HG03521 (cell line): ENCODE measurements around the gene RAB4A.
"Not testable (repeated sequence)": the region's sequence is repeated elsewhere in the genome, so short reads cannot be mapped to it uniquely, and the experiment has no call there.

Experiments used
- ATAC-seq: cut with Tn5 transposase; IDR thresholded peaks from one replicate; pipeline ENCODE4 v1.9.1; 2021; ENCODE audit warnings: mild to moderate bottlenecking, moderate library complexity; ENCODE audit not compliant: unreplicated experiment

The RAB4A gene

DNA sequence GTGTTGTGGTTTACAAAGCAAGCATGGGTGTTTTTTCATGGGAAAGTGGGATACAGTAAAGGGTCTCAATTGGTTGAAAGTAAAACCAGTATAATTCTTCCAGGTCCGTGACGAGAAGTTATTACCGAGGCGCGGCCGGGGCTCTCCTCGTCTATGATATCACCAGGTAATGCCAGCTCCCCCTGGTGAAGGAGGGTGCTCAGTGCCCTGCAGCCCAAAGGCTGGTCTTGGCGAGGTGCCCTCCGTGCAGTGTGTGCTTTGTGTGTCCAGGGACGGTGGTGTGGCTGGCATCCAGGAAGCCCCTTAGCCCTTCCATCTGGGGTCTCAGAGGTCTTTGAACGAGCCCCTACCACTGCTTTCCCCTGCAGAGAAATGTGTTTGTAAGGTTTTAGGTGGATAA, 24.8 kb downstream of the RAB4A start:
- no peak for ATAC-seq

- no peak for ATAC-seq
Observed at GRCh38 chr1:229296541-229296941, 25.6 kb downstream of the RAB4A start.

- ATAC-seq = no peak
Observed at GRCh38 chr1:229297746-229298145, 26.8 kb downstream of the RAB4A start.

DNA sequence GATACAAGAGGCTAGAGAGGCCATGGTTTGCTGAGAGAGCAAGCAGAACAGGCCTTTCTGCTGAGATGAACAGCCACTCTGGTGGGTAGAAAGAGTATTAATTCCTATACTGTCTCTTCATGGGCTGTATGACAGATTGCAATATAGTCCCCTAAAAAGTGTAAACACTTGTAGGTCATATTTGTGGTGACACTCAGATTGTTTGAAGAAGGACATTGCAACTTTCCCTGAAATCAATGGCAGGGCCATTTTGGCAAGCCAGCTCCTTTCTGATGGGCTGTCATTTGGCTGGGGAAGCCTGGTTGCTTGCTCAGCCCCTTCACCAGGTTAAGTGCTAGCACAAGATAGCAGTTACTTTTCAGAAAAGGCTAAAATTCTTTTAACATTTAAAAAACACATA, 27.5 kb downstream of the RAB4A start:
- ATAC-seq = no peak

DNA sequence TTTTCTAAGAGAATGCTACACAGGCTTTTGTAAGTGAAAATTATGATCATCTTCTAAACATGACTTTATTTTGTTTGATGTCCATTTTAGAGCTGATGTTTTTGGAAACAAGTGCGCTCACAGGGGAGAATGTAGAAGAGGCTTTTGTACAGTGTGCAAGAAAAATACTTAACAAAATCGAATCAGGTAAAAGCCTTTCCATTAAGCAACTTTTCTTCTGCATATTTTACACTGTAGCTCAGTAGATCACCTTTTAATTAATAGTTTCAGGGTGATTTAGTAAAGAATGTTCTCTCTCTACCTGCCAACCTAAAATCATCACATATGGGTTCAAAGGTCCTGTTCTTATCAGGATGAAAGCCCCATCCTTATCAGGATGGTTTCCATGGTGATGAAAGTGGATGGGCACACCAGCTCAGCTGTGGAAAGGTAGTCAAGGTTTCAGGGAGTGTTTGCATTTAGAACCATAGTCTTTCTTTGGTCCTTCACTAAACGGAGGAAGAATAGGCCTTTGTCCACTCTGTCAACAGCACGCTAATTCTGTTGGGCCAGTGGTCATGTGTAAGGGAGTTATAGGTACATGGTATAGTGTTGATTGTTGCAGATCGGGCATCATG, 28.1 kb downstream of the RAB4A start:
- no peak for ATAC-seq

DNA sequence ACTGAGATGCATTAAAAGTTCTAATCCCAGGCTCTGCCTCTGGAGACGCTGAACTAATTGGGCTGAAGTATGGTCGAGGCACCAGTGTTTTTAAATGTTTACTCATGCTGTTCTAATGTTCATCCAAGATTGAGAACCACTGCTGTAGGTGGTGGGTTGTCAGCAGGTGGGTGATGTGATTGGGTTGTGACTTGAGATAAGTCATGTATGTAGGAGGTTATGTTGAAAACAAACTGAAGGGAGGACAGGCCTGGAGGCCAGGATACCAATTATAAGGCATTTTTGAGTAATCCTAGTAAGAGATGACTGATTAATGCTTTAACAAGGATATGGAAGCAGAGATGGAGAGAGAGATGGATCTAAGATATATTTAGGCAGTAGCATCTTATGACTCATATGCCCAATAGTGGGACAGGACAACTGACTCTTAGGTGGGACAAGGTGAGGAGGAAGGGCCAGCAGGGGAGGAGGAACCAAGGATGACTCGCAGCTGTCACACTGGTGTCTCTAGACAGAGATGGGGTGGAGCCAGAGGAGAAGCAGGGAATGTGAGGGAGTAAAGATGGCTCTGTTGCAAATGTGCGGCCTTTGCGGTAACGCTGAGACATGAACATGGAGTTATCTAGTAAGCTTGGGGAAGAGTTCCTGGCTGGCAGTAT, 29.3 kb downstream of the RAB4A start:
- ATAC-seq = no peak

GRCh38 chr1:229302740-229303139, 31.8 kb downstream of the RAB4A start:
- no peak for ATAC-seq

DNA sequence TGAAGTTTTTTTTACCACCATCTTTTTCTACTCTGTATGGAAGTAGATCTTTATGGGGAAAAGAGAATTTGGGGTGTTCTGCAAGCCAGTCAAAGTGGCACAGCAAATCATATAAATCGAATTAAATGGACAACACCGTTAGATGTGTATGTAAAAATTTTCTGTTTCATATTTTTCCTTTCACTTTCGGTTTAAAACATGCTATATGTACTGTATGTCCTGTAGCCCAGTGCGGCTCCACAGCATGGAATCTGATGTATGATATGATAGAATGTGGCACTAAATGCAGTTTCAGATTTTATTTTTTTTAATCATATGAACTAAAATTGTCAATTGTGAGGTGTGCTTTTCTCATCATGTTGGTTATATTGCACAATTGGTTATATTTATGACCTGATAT, 32.9 kb downstream of the RAB4A start:
- no peak for ATAC-seq

DNA sequence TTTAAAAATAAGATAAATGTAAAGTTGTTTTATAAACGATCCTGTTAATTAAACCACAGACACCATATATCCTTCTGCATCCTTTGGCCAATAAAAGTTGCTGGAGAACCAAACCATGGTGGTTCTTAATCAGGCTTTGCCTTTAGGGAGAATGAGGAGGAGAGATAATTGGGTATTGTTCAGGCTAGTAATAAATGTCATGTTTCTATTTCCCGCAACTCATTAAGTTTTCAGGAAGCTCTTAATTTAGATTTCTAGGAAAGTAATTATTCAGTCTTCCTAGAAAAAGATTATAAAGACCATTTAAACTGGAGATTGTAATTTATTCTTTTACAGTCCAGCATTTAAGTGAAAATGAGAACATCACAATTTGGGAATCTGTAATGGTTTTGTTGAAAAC, 34.5 kb downstream of the RAB4A start:
- ATAC-seq = no peak

- ATAC-seq = no peak
Observed at GRCh38 chr1:229309074-229309473, 38.2 kb downstream of the RAB4A start.

DNA sequence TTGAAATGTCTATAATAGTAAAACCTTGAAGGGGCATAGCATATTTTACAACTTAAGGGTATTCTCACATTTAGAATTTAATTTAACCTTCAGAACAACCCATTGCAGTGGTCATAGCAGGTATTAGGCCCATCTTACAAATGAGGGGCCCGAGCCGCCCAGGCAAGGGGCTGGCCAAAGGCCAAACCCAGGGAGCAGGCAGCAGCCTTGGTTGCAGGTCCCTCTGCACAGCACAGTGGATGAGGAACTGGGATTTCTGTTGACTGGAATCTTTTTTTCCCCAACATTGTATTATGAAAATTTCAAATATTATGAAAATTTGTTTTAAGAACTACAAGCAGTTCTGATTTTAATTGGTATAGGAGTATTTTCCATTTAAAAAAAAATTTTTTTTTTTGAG, 38.8 kb downstream of the RAB4A start:
- ATAC-seq = no peak

DNA sequence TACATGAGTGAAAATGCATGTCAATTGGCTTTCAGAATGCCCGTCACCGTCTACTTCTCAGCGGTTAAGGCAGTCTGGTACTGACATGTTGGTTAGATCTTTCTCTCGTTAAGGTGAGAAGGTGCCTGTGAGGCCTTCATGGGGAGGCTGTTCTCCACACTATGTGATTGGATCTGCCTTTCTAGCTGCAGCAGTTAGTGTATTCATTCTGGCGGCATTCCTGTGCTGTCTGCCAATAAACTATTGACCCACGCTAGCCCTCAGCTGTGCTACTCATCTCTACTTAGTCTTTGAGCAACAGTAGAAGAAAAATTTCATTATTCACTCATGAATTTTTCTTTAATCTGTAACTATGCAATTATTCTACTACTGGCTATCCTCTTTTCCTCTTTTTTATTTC, 39.9 kb downstream of the RAB4A start:
- ATAC-seq = no peak

DNA sequence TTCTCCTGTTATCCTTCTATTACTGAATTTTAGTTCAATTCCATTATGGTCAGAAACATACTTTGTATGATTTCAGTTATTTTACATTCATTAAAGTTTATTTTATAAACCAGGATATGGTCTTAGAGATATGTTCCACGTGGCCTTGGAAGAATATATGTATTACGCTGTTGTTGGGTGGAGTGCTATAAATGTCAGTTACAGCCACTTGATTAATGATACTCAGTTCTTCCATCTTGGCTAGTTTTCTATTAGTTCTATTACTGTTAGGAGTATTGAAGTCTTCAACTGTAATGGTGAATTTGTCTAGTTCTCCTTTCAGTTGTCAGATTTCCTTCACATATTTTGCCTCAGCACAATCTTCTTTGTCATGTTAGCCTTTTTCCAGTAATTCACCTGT, 45.3 kb downstream of the RAB4A start:
- no peak for ATAC-seq

DNA sequence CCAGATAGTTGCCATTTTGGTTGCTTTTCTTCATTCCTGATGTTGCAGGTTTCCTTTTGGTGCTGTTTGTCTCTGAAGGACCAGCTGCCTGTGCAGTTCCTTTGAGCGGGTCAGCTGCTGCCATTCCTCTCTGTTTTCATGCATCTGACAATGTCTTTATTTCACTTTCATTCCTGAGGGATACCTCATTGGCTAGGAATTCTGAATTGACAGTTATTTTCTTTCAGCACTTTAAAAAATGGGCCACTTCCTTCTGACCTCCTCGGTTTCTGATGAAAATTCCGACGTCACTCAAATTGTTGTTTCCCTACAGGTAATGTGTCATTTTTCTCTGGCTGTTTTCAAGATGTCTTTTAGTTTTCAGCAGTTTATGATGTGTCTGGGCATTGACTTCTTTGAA, 47.1 kb downstream of the RAB4A start:
- ATAC-seq = no peak

DNA sequence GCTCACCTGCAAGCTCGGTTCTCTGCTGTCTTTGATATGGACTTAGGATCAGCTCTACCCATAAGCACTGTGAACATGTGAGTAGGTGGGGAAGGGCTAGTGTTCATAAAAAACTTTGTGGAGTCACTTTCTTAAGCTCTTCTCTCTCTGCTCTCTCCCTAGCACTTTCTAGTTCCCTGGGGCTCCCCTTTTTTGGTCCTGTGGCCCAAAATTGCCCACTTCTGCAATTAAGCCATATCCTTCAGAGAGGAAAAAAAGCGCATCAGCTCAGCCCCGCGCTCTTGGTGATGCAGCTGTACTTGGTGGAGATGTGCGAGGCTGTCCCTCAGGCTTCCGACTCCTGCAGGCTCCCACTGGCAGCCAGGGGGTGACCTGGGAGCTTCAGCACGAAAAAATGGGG, 48.6 kb downstream of the RAB4A start:
- no peak for ATAC-seq

GRCh38 chr1:229323201-229323600, 52.3 kb downstream of the RAB4A start:
- no peak for ATAC-seq

DNA sequence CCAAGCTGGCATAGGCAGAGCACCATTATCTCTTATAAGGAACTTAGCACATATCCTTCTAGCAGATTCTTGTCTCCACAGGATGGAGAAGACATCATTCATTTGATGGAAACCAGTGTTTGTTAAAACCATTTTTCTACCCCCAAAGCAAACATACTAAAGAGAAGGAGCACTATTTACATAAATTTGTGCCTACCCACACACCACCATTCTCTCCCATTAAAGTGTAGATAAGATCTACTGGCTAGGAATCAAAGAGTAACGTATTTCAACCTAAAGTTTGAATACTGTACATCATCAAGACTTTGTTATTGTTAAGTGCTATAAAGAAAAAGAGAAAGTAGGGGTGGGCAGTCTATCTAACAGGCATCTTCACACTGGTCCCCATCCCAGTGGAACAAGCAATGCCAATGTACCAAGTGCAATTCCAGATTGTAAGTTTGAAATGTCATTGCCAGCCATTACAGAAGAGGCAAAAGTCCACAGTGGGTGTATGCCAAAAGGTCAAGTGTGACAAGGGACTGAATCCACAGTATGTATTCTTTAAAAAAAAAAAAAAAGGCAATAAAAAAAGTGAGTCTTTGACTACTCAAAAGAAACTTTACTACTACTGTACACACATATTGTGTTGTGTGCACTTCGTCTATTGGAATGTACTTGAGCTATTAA, 53.1 kb downstream of the RAB4A start:
- no peak for ATAC-seq

- ATAC-seq = no peak
Observed at GRCh38 chr1:229325401-229325800, 54.5 kb downstream of the RAB4A start.

DNA sequence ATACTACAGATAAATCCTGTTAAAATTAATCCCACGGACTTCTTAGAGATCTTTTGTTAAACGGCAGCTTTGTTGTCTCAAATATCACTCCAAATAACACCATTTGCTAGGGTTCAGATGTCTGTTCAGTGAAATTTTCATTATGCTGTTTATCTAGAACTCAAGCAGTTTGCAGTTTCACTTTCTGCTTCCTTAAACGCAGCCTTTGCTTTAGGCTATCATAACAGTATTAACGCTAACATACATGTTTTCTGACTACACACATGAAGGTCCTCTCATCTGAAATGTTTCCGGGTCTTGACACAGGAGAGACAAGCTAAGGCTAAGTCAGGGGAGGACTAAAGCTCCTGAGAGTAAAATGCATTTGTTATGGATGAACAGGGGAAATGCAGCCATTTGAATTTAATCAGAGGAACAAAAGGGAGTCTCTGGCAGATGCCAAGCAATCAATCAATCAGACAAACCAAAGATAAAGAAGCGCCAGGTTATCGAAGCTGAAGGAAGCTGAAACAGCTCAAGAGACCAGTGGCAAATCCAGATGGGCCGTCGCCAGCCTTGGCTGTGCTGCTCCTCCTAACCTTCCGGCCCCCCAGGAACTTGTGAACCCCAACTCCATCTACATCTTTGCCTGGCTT, 55.1 kb downstream of the RAB4A start:
- ATAC-seq = no peak

DNA sequence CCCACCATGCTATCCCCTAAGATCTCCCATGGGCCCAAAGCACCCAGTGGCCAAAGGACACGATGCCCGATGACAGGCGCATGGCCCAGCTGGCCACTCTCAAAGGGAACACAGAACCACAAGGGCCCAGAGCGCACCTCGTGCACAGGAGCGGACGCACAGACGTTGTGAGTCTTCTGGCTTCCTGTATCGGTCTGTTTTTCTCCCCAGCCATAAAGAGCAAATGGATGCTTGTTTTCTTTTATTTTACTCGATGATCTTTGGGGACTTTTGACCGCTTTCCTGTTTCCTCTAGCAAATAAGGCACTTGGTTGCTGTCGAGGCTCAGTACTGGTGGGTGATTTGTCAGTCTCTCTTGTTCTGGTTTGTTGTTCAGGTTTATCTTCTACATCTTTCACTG, 55.7 kb downstream of the RAB4A start:
- ATAC-seq = no peak

- ATAC-seq = not testable (repeated sequence)
Observed at GRCh38 chr1:229327765-229328164, 56.9 kb downstream of the RAB4A start.
